OCI-LY1 (cell line): Measurements from ENCODE around the gene C10orf53.

ENCODE experiments used
- H2AFZ ChIP-seq: fragments of 200-600 bp; sonication (generic), shearing (Covaris generic); 2 replicates; pipeline ENCODE4 v1.6.0; 2014; ENCODE audit warnings: antibody characterized with exemption, mild to moderate bottlenecking, low read length
- H3F3A ChIP-seq: fragments of 200-600 bp; sonication (generic), shearing (Covaris generic); 2 replicates; pipeline ENCODE4 v1.6.0; 2014; ENCODE audit warnings: mild to moderate bottlenecking, antibody characterized with exemption, low read length, moderate library complexity; ENCODE audit not compliant: insufficient read depth
- H3K27ac ChIP-seq: fragments of 200-600 bp; sonication (generic); 2 replicates; pipeline ENCODE4 v1.5.1; 2014; ENCODE audit warnings: low read length, mixed run types, mild to moderate bottlenecking, low read depth; ENCODE audit not compliant: poor library complexity, severe bottlenecking
- H3K27me3 ChIP-seq: fragments of 200-600 bp; sonication (generic); 2 replicates; pipeline ENCODE4 v1.6.0; 2014; ENCODE audit warnings: antibody characterized with exemption, mild to moderate bottlenecking, low read length, moderate library complexity; ENCODE audit not compliant: insufficient read depth
- H3K36me3 ChIP-seq: fragments of 200-600 bp; sonication (generic); 2 replicates; pipeline ENCODE4 v1.6.1; 2014; ENCODE audit warnings: mild to moderate bottlenecking, antibody characterized with exemption, low read length, moderate library complexity, mixed read lengths; ENCODE audit not compliant: insufficient read depth
- H3K4me1 ChIP-seq: fragments of 200-600 bp; sonication (generic); 2 replicates; pipeline ENCODE4 v1.5.1; 2014; ENCODE audit warnings: mild to moderate bottlenecking, low read length, moderate library complexity; ENCODE audit not compliant: insufficient read depth, severe bottlenecking
- H3K4me2 ChIP-seq: fragments of 200-600 bp; sonication (generic), shearing (Covaris generic); 2 replicates; pipeline ENCODE4 v1.6.1; 2014; ENCODE audit warnings: low read length
- H3K4me3 ChIP-seq: fragments of 200-600 bp; sonication (generic); 2 replicates; pipeline ENCODE4 v1.5.1; 2014; ENCODE audit warnings: low read length, low read depth, mild to moderate bottlenecking, mixed read lengths; ENCODE audit not compliant: poor library complexity, severe bottlenecking
- H3K79me2 ChIP-seq: fragments of 200-600 bp; shearing (Covaris generic); 2 replicates; pipeline ENCODE4 v1.6.1; 2016; ENCODE audit warnings: mixed run types, low read length, mixed read lengths; ENCODE audit not compliant: insufficient read depth
- H3K9ac ChIP-seq: fragments of 200-600 bp; sonication (generic), shearing (Covaris generic); 2 replicates; pipeline ENCODE4 v1.6.1; 2014; ENCODE audit warnings: mild to moderate bottlenecking, low read length, mixed read lengths
- H3K9me2 ChIP-seq: fragments of 200-600 bp; sonication (generic), shearing (Covaris generic); 2 replicates; pipeline ENCODE4 v1.6.1; 2014; ENCODE audit warnings: low read depth, mild to moderate bottlenecking, low read length, mixed read lengths
- H3K9me3 ChIP-seq: fragments of 200-600 bp; shearing (Covaris generic); 2 replicates; pipeline ENCODE4 v1.6.1; 2014; ENCODE audit warnings: low read length, mixed read lengths
- H4K20me1 ChIP-seq: fragments of 200-600 bp; sonication (generic), shearing (Covaris generic); 2 replicates; pipeline ENCODE4 v1.6.0; 2016; ENCODE audit warnings: mild to moderate bottlenecking, low read length; ENCODE audit not compliant: insufficient read depth
- CTCF ChIP-seq: fragments of 200-600 bp; sonication (generic), shearing (Covaris generic); IDR thresholded peaks from 2 replicates; pipeline ENCODE4 v1.5.1; 2017; ENCODE audit warnings: mild to moderate bottlenecking, antibody characterized with exemption, low read length, moderate library complexity, mixed read lengths
- EZH2 ChIP-seq: fragments of 200-600 bp; sonication (generic), shearing (Covaris generic); IDR thresholded peaks from 2 replicates; pipeline ENCODE4 v1.8.0; 2017; ENCODE audit warnings: borderline replicate concordance, mixed run types, mild to moderate bottlenecking, antibody characterized with exemption, low read length, moderate library complexity, mixed read lengths

The C10orf53 gene

GRCh38 chr10:49656845-49657493 is 22.5 kb upstream of the C10orf53 start:
- no peaks in the 10 kb centered on the region for H3K4me1 ChIP-seq
- TF ChIP-seq EZH2 (no peak), CTCF (no peak)
- H3K9me2 ChIP-seq, result no peaks in the 10 kb centered on the region
- H3K4me2 ChIP-seq, result no peak overlapping the region
- no peak overlapping the region for H3K4me3 ChIP-seq
- H3K36me3 ChIP-seq, result no peaks in the 10 kb centered on the region
- H2AFZ ChIP-seq, result no peak overlapping the region
- no peaks in the 10 kb centered on the region for H4K20me1 ChIP-seq
- H3K79me2 ChIP-seq, result no peaks in the 10 kb centered on the region
- H3K27ac ChIP-seq, result no peak overlapping the region
- H3K9me3 ChIP-seq, result peaks cover 6% of the 10 kb centered on the region
- no peaks in the 10 kb centered on the region for H3F3A ChIP-seq
- 0 out of 2 replicates have a peak, but pooled peaks cover 8% of the 10 kb centered on the region for H3K27me3 ChIP-seq
- no peak overlapping the region for H3K9ac ChIP-seq

- no peak overlapping the region for H3K4me2 ChIP-seq
- no peaks in the 10 kb centered on the region for H3K79me2 ChIP-seq
- H3K27ac ChIP-seq, result no peak overlapping the region
- no peaks in the 10 kb centered on the region for H4K20me1 ChIP-seq
- H3K9me2 ChIP-seq, result no peaks in the 10 kb centered on the region
- no peaks in the 10 kb centered on the region for H3K36me3 ChIP-seq
- no peak overlapping the region for H3K4me3 ChIP-seq
- H3K9ac ChIP-seq, result no peak overlapping the region
- no peaks in the 10 kb centered on the region for H3K4me1 ChIP-seq
- H3K27me3 ChIP-seq, result 0 out of 2 replicates have a peak, but pooled peaks cover 8% of the 10 kb centered on the region
- H2AFZ ChIP-seq, result no peak overlapping the region
- peaks cover 6% of the 10 kb centered on the region for H3K9me3 ChIP-seq
- no peak for TF ChIP-seq EZH2
- no peak for TF ChIP-seq CTCF
- no peaks in the 10 kb centered on the region for H3F3A ChIP-seq
These were observed 21.8 kb upstream of the C10orf53 start for GRCh38 chr10:49657606-49658005.

- no peak for TF ChIP-seq CTCF
- no peak for TF ChIP-seq EZH2
- H3K36me3 ChIP-seq, result no peaks in the 10 kb centered on the region
- H3K4me2 ChIP-seq, result no peak overlapping the region
- H2AFZ ChIP-seq, result no peak overlapping the region
- no peaks in the 10 kb centered on the region for H4K20me1 ChIP-seq
- H3F3A ChIP-seq, result no peaks in the 10 kb centered on the region
- H3K9me2 ChIP-seq, result no peaks in the 10 kb centered on the region
- H3K4me1 ChIP-seq, result no peaks in the 10 kb centered on the region
- H3K79me2 ChIP-seq, result no peaks in the 10 kb centered on the region
- no peak overlapping the region for H3K9ac ChIP-seq
- H3K4me3 ChIP-seq, result no peak overlapping the region
- H3K27me3 ChIP-seq, result 0 out of 2 replicates have a peak, but pooled peaks cover 5% of the 10 kb centered on the region
- no peak overlapping the region for H3K27ac ChIP-seq
- peaks cover 6% of the 10 kb centered on the region for H3K9me3 ChIP-seq
These were observed 18.2 kb upstream of the C10orf53 start for GRCh38 chr10:49661140-49661856.
